GM13977 (cell line): Measurements from ENCODE around the gene CA12.

ENCODE experiments used
- DNase-seq: peaks from one replicate; pipeline ENCODE4 v3.0.0; 2012; ENCODE audit warnings: low spot score
- CTCF ChIP-seq: IDR thresholded peaks from 2 replicates; pipeline ENCODE4 v1.5.1; 2012; ENCODE audit warnings: mild to moderate bottlenecking, control low read depth; ENCODE audit not compliant: insufficient read depth; ENCODE audit errors: extremely low read depth, missing control alignments
- in situ Hi-C: fragments of 300-500 bp; cut with MboI; formaldehyde crosslinking; loops from one replicate; pipeline ENCODE4 v1.12.0; 2022; ENCODE audit warnings: low sequenced_read_pairs, low pct_unique_long_range_greater_than_20kb, mixed read lengths, inconsistent platforms; ENCODE audit not compliant: unreplicated experiment

Gene CA12

GRCh38 chr15:63277038-63277892 lies 104.4 kb downstream of the CA12 start, which contains the start of gene APH1B:
Gene APH1B, plus strand, starts transcription at chr15:63277605. Its CDS starts 19 bp downstream, at chr15:63277624.
- no peak for TF ChIP-seq CTCF
- in situ Hi-C loops = no loop called here
- peak; percentile 89 for DNase-seq

DNA sequence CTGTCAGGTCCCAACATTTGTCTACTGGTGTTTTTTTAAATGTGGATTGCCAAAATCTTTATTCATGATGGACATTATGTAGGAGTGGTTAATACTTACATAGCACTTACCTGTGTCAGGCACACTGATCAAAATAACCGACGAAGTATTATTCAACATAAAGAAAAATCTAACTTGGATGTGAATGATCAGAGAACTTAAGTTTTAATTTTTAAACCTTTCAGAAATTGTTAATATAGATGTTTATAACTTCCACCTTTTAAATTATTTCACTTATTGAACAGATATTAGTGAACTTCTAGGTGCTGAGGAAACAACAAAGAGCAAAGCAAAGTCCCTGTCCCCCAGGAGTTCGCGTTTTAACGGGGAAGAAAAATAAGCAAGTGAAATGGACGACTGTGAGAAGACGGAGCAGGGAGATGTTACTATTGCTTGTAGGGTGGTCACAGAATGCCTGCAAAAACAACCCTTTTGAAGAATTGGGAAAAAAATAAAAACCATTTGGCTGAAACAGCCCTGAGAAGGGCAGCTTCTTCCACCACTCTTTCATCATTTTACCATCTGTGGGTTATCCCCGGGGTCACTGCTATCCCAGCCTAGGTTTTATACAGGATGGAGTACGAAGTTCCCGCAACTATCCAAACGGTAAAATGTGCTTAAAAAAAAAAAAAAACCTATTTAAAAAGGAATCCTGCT lies 105.2 kb downstream of the CA12 start:
- in situ Hi-C loops = no loop called here
- TF ChIP-seq CTCF = no peak
- no peak for DNase-seq

GRCh38 chr15:63274427-63274826 lies 107.2 kb downstream of the CA12 start:
- DNase-seq = no peak

More at GRCh38 chr15:63274427-63274826, 107.2 kb downstream of the CA12 start:
- in situ Hi-C loops = no loop called here
- TF ChIP-seq CTCF = no peak
